PC-3 (cell line): ENCODE data around the gene SLC25A34. TPM values are rescaled to one million over a fixed set of nuclear protein-coding genes. Genes with fewer than 3 reads are reported as not detected.

Source experiments
- ATAC-seq: fragments of 200-7000 bp; cut with Tn5 transposase; 2 replicates; pipeline ENCODE4 v1.9.1; 2020; ENCODE audit warnings: mild to moderate bottlenecking, moderate library complexity
- BruUV-seq: library from RNA; stranded (reverse); fragments of 400-500 nt; replicated peaks from 2 replicates; lab custom pipeline; 2021; lab: Mats Ljungman, UMichigan
- CTCF ChIA-PET: fragments of 300-600 bp; sonication (Branson Sonifier 250); formaldehyde crosslinking; loops from one replicate; lab custom pipeline; 2022; ENCODE audit warnings: antibody characterized with exemption; lab: Charles Lee
- POLR2A ChIA-PET: fragments of 300-600 bp; sonication (Branson Sonifier 250); formaldehyde crosslinking; loops from one replicate; lab custom pipeline; 2022; ENCODE audit warnings: antibody characterized with exemption; ENCODE audit not compliant: unreplicated experiment; lab: Charles Lee
- DNase-seq: peaks from one replicate; pipeline ENCODE4 v3.0.0-alpha.2; 2015
- H2AFZ ChIP-seq: fragments of 300-600 bp; sonication (generic); 2 replicates; pipeline ENCODE4 v1.6.0; 2016; ENCODE audit warnings: antibody characterized with exemption, low read length
- H3F3A ChIP-seq: fragments of 300-600 bp; sonication (generic); one replicate; pipeline ENCODE4 v1.6.0; 2017; ENCODE audit warnings: antibody characterized with exemption, low read length, control low read depth, mild to moderate bottlenecking; ENCODE audit not compliant: unreplicated experiment
- H3K27ac ChIP-seq: fragments of 300-600 bp; sonication (generic); 2 replicates; pipeline ENCODE4 v1.5.1; 2016; ENCODE audit warnings: mild to moderate bottlenecking, low read length
- H3K27me3 ChIP-seq: fragments of 300-600 bp; sonication (generic); 2 replicates; pipeline ENCODE4 v1.6.1; 2016; ENCODE audit warnings: low read length, mixed read lengths
- H3K36me3 ChIP-seq: fragments of 300-600 bp; sonication (generic); 2 replicates; pipeline ENCODE4 v1.6.1; 2016; ENCODE audit warnings: low read depth, mixed run types, low read length, mixed read lengths
- H3K4me1 ChIP-seq: fragments of 300-600 bp; sonication (generic); 2 replicates; pipeline ENCODE4 v1.5.1; 2016; ENCODE audit warnings: low read length; ENCODE audit not compliant: insufficient read depth
- H3K4me2 ChIP-seq: fragments of 300-600 bp; sonication (generic); 2 replicates; pipeline ENCODE4 v1.6.0; 2016; ENCODE audit warnings: low read length
- H3K4me3 ChIP-seq: fragments of 300-600 bp; sonication (generic); 2 replicates; pipeline ENCODE4 v1.5.1; 2016; ENCODE audit warnings: mild to moderate bottlenecking, low read length, mixed read lengths
- H3K79me2 ChIP-seq: fragments of 300-600 bp; sonication (generic); 2 replicates; pipeline ENCODE4 v1.6.1; 2017; ENCODE audit warnings: low read length, mixed read lengths
- H3K9ac ChIP-seq: fragments of 300-600 bp; sonication (generic); 2 replicates; pipeline ENCODE4 v1.6.0; 2016; ENCODE audit warnings: mild to moderate bottlenecking, low read length
- H3K9me2 ChIP-seq: fragments of 300-600 bp; sonication (generic); replicated peaks from 2 replicates; pipeline ENCODE4 v1.6.1; 2016; ENCODE audit warnings: mixed run types, low read length, mixed read lengths
- H3K9me3 ChIP-seq: fragments of 300-600 bp; sonication (generic); 2 replicates; pipeline ENCODE4 v1.6.1; 2016; ENCODE audit warnings: low read length, mixed read lengths
- H4K20me1 ChIP-seq: fragments of 300-600 bp; sonication (generic); 2 replicates; pipeline ENCODE4 v1.6.1; 2016; ENCODE audit warnings: low read length, mixed read lengths
- EZH2 ChIP-seq: fragments of 300-600 bp; sonication (generic); IDR thresholded peaks from one replicate; pipeline ENCODE4 v1.6.1; 2017; ENCODE audit warnings: antibody characterized with exemption, mild to moderate bottlenecking, low read length; ENCODE audit not compliant: unreplicated experiment
- EZH2phosphoT487 ChIP-seq: fragments of 300-600 bp; sonication (generic); IDR thresholded peaks from 2 replicates; pipeline ENCODE4 v1.6.1; 2018; ENCODE audit warnings: mild to moderate bottlenecking, antibody characterized with exemption, low read length, borderline replicate concordance
- intact Hi-C: fragments of 100-400 bp; cut with micrococcal nuclease; formaldehyde crosslinking; loops from 2 replicates; pipeline ENCODE4 v1.9.0; 2023
- total RNA-seq: library from RNA; depleted of rRNA; stranded (reverse); fragments of >200 nt; gene quantifications from 2 replicates; pipeline ENCODE4 v1.2.3, GENCODE V29; 2014
- TF ChIP-seq, protein P1 (sequence below): fragments of 300-600 bp; sonication (generic); conservative IDR thresholded peaks from 2 replicates; pipeline ENCODE4 v1.5.1; 2017; ENCODE audit warnings: antibody characterized with exemption, low read depth, mild to moderate bottlenecking, low read length

Gene SLC25A34
- total RNA-seq, 1 experiment from 2014 or later = 0.44 TPM

GRCh38 chr1:15740924-15741850 lies 5.1 kb downstream of the SLC25A34 start:
- no peaks in the 10 kb centered on the region for H3K9me2 ChIP-seq
- no peaks in the 10 kb centered on the region for H4K20me1 ChIP-seq
- peak overlapping the region; percentile 62 for H3K4me2 ChIP-seq
- H3K27ac ChIP-seq = no peak overlapping the region
- peak overlapping the region; percentile 65; the same call in 1 of the 2 replicates for H2AFZ ChIP-seq
- no peak overlapping the region for H3K4me3 ChIP-seq
- peak; percentile 89 for DNase-seq
- TF ChIP-seq, protein P1, sequence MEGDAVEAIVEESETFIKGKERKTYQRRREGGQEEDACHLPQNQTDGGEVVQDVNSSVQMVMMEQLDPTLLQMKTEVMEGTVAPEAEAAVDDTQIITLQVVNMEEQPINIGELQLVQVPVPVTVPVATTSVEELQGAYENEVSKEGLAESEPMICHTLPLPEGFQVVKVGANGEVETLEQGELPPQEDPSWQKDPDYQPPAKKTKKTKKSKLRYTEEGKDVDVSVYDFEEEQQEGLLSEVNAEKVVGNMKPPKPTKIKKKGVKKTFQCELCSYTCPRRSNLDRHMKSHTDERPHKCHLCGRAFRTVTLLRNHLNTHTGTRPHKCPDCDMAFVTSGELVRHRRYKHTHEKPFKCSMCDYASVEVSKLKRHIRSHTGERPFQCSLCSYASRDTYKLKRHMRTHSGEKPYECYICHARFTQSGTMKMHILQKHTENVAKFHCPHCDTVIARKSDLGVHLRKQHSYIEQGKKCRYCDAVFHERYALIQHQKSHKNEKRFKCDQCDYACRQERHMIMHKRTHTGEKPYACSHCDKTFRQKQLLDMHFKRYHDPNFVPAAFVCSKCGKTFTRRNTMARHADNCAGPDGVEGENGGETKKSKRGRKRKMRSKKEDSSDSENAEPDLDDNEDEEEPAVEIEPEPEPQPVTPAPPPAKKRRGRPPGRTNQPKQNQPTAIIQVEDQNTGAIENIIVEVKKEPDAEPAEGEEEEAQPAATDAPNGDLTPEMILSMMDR = peak; percentile 94
- TF ChIP-seq EZH2phosphoT487 = no peak
- no peak overlapping the region for H3K9ac ChIP-seq
- BruUV-seq = no TSS peak
- no peaks in the 10 kb centered on the region for H3K36me3 ChIP-seq
- no peaks in the 10 kb centered on the region for H3K27me3 ChIP-seq
- ChIA-PET POLR2A (interaction anchor here (0.5 kb wide), 1 partner anchor 37 kb away, joined by 3 read pairs; no protein-coding TSS in a partner anchor), CTCF (interaction anchor here (0.5 to 1.1 kb wide), 6 partner anchors 50 to 453 kb away, joined by 3 to 10 read pairs (median 5); no protein-coding TSS in a partner anchor)
- peak; percentile 97 for ATAC-seq
- no peaks in the 10 kb centered on the region; the same call in 1 of the 2 replicates for H3K4me1 ChIP-seq
- H3K79me2 ChIP-seq = no peaks in the 10 kb centered on the region
- no peaks in the 10 kb centered on the region for H3F3A ChIP-seq
- intact Hi-C loops = loop anchor here (1.0 kb wide), 2 partner anchors 146 to 182 kb away; no protein-coding TSS in a partner anchor
- H3K9me3 ChIP-seq = no peaks in the 10 kb centered on the region

DNA sequence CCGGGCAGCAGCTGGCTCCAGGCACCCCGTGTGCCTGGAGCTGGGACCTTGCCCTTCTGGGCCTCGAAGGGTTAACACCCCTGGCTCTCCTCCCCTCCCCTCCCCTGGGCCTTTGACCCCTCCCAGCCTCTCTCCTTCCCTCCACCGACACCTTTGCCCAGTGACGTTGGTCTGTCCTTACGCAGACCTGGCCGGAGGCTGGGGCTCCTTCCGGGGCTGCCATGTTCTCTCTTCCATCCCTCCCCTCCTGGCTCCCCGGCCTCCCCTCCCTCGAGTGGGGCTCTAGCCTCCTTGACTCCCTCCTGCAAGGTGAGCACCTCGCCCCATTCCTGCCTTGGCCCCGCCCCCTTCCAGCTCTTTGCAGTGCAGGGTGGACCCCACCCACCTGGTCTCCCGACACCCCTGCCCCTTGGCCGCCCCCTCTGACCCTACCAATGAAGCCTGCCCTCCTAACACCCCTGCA lies 6.3 kb downstream of the SLC25A34 start, which contains the start of gene TMEM82:
TMEM82 (plus strand) TSS at position 161 of the 463 bp plus-strand sequence; CDS start at position 222, 61 bp downstream.
- Histone ChIP-seq H3K9me2 (no peaks in the 10 kb centered on the region), H3K27me3 (no peaks in the 10 kb centered on the region), H3K79me2 (no peaks in the 10 kb centered on the region), H3K4me2 (peak within 1 kb of the TSS; percentile 62), H3K27ac (no peak within 1 kb of the TSS), H4K20me1 (no peaks in the 10 kb centered on the region), H2AFZ (peak within 1 kb of the TSS; percentile 65; the same call in 1 of the 2 replicates), H3K4me3 (no peak within 1 kb of the TSS), H3K9me3 (no peaks in the 10 kb centered on the region), H3F3A (no peaks in the 10 kb centered on the region), H3K36me3 (no peaks in the 10 kb centered on the region), H3K4me1 (no peaks in the 10 kb centered on the region; the same call in 1 of the 2 replicates), H3K9ac (no peak within 1 kb of the TSS)
- intact Hi-C loops = no loop called here
- ATAC-seq = no peak
- ChIA-PET CTCF (interaction anchor here (1.0 kb wide), 1 partner anchor 148 kb away, joined by 6 read pairs; no protein-coding TSS in a partner anchor), POLR2A (no interaction called here)
- BruUV-seq = no TSS peak
- TF ChIP-seq EZH2phosphoT487 (no peak), EZH2 (no peak)
- TF ChIP-seq, protein P1 = no peak
- no peak for DNase-seq
